ENCODE data around the gene ANKRD39. TPM values are rescaled to one million over a fixed set of nuclear protein-coding genes. Genes with fewer than 3 reads are reported as not detected.
"Not testable (repeated sequence)": the region's sequence is repeated elsewhere in the genome, so short reads cannot be mapped to it uniquely, and the experiment has no call there.

ANKRD39 gene, protein sequence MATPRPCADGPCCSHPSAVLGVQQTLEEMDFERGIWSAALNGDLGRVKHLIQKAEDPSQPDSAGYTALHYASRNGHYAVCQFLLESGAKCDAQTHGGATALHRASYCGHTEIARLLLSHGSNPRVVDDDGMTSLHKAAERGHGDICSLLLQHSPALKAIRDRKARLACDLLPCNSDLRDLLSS
- total RNA-seq = 5.6 and 6.8 TPM in 2 replicates

- DNase-seq (ENCODE audit: low read depth in 2 of 2) = peak; percentile 96 to 98
These were observed at the start of gene ANKRD39 for GRCh38 chr2:96857667-96858372. TSS of gene ANKRD39 (minus strand) at chr2:96858016. CDS start at chr2:96857987, 29 bp downstream.

GRCh38 chr2:96906729-96907114 lies 48.9 kb upstream of the ANKRD39 start:
- DNase-seq (ENCODE audit: low read depth in 2 of 2) = no peak

DNA sequence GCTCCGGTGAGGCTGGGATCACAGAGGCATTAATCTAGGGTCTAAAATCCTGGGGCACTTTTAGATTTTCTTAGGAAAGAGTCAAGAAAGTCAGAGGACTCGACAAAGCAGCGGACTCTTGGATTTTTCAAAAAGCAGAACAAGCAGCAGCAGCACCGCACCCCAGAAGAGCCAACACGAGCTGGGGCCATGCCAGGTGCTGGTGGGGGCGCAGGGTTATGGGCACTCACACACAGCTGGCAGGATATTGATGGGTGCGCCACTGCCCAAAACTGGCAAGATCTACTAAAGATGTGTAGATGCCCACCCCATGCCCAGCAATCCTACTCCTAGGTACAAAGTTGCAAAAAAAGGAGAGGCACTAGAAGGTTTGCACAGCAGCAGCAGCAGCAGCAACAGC lies 46.0 kb upstream of the ANKRD39 start:
- DNase-seq (ENCODE audit: low read depth in 2 of 2) = no peak

- no peak for DNase-seq (ENCODE audit: low read depth in 2 of 2)
These were observed 45.5 kb upstream of the ANKRD39 start for GRCh38 chr2:96903318-96903717.

GRCh38 chr2:96900237-96900636 lies 42.4 kb upstream of the ANKRD39 start:
- DNase-seq (ENCODE audit: low read depth in 2 of 2) = no peak

DNA sequence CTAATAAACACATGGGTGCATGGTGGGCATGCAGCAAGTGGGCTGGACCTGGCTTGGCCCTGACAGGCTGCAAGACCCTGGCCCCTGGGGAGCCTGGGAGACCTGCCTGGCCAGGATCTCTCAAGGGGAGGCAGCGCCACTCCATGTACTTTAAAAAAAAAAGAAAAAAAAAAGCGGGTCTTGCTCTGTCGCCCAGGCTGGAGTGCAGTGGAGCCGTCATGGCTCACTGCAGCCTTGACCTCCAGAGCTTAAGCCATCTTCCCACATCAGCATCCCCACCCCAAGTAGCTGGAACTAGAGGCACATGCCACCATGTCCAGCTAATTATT lies 41.6 kb upstream of the ANKRD39 start:
- DNase-seq (ENCODE audit: low read depth in 2 of 2) = no peak

- DNase-seq (ENCODE audit: low read depth in 2 of 2) = no peak
These were observed 41.0 kb upstream of the ANKRD39 start for GRCh38 chr2:96898641-96899412.

DNA sequence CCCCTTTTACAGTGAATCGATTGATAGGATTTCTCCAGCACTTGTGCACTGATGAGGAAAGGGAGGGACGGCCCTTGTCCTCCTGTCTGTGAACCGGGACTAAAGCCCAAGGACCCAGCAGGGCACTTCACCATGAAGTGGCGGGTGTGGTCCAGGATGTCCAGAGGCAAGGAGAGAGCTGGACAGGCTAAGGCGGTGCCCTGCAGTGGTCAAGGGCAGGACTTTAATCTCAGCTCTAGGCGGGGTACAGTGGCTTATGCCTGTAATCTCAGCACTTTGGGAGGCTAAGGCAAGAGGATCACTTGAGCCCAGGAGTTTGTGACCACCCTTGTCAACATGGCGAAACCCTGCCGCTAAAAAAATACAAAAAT lies 40.3 kb upstream of the ANKRD39 start:
- DNase-seq (ENCODE audit: low read depth in 2 of 2) = no peak

DNA sequence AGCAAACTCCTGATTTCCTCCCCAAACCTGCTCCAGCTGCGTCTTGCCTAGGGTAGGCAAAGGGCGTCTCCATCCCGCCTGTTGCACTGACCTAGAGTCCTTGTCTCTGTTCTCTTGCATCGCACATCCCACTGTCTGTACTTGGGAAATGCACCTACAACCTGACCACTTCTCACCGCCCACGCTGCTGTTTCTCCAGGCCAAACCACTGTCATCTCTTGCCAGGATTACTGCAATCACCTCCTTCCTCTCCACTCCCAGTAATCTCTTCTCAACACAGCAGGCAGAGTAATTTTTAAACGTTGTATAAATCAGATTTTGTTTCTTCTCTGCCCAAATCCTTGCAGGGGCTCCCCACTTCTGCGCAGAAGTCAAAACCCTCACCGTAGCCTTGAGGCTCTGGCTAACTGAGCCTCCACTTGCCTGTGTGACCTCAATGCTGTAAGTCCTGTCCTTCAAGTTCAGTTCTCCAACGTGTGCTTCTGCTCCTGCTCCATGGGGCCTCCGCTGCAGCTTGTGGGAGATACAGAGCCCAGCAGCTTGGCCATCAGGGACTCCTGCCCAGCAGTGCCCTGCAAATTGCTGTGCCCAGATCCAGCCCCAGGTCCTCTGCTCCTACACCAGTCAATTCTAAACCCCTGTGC lies 39.8 kb upstream of the ANKRD39 start:
- no peak for DNase-seq (ENCODE audit: low read depth in 2 of 2)

- DNase-seq (ENCODE audit: low read depth in 2 of 2) = no peak
These were observed 38.2 kb upstream of the ANKRD39 start for GRCh38 chr2:96895746-96896651.

DNA sequence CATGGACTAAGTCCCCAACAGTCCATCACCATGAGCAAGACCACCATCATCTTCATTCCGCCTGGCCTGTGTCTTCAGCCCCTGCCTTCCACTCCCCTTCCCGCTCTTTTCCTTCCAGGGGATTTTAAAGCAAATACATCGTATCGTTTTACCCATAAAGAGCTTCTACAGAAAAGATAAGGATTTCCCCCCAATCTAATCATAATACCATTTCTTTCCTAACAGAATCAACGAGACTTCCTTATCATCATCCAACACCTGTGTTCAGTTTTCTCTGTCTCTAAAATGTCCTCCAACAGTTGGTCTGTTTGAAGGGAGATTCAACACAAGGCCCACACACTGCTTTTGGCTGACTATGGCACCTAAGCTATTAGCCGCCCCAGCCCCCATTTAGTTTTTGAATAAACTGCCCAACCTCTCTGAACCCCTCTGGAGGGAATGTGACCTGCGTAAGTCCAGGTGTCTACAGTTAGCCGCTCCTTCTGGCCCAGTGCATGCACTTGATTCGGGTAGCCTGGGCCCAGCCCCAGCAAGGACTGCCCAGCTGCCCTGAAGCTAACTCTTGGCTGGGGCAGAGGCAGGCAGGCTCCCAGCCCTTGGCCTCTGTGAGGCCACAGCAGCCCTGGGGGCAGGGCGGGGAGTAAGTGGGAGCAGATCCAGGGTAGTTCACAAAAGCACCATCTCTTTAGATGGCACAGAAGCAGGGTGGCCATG lies 37.4 kb upstream of the ANKRD39 start:
- no peak for DNase-seq (ENCODE audit: low read depth in 2 of 2)

DNA sequence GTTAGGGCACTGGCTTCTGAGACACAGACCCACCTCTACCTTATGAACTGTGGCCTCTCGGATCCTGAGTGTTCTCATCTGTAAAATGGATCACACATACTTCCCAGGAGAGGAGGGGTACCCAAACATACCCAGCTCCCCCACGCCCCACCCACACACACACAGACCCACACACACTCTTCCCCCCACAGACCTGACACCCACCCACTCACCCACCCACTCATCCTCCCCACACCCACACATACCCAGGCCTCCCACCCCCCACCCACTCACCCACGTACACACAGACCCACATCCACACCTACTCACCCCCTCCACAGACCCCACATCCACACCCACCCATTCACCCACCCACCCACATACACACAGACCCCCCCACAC lies 36.3 kb upstream of the ANKRD39 start:
- DNase-seq (ENCODE audit: low read depth in 2 of 2) = no peak

DNA sequence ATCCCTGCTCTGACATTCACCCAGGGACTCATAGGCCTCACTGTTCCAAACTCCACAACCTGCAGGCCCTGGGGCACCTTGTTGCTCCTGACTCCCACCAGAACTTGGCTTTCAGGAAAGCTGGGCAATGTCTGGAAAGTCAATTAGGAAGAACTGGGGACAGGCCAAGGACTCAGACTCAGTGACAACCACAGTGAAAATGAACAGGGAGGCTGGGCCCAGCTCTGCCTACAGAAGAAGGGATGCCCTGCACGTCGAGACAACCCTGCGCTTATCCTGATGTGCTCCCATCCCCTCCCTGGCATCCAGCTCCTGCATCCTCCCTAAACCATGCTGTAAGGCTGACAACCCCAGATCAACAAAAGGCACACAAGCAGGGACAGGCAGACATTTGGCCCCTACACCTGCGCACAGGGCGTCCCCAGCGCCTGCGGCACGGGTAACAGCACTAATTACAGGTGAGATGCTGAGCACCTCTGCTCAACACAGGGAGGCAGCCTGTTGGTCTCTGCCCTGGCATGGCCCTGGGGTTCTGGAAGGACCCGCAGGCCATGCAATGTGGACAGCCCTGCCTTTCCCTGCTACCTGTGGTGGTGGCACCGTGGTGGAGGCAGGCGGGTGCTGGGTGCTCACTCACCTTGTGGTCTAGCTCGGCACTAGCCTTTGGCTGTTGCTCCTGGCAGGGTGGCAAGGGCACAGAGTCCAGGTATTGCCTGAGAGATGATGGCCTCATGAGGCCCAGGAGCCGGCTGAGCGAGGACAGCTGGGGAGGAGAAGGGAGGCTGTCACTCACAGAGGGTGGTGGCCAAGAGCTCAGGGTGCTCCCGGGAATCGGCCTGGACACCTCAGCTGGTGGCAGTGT lies 35.7 kb upstream of the ANKRD39 start:
- DNase-seq (ENCODE audit: low read depth in 2 of 2) = no peak

GRCh38 chr2:96891591-96892333 lies 33.9 kb upstream of the ANKRD39 start:
- no peak for DNase-seq (ENCODE audit: low read depth in 2 of 2)

GRCh38 chr2:96890726-96891385 lies 33.0 kb upstream of the ANKRD39 start:
- DNase-seq (ENCODE audit: low read depth in 2 of 2) = no peak

DNA sequence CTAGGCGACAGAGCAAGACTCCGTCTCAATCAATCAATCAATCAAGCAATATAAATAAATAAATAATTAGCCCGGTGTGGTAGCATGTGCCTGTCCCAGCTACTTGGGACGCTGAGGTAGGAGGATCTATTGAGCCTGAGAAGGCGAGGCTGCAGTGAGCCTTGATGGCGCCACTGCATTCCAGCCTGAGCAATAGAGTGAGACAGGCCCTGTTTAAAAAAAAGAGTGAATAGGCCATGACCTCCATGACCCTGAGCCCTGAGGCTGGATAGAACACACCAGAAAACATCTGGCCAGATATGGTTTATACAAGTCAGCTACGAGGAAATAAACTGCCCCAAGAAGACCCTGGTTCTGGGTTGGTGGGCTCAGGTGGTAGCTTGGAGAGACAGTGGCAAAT lies 32.4 kb upstream of the ANKRD39 start:
- DNase-seq (ENCODE audit: low read depth in 2 of 2) = no peak

GRCh38 chr2:96889502-96889901 lies 31.7 kb upstream of the ANKRD39 start:
- not testable (repeated sequence) for DNase-seq (ENCODE audit: low read depth in 2 of 2)
